Sigmoid colon (tissue), 7 donors: Measurements from ENCODE around the gene KLHL3. TPM values are rescaled to one million over a fixed set of nuclear protein-coding genes. Genes with fewer than 3 reads are reported as not detected.

Source experiments
- DNase-seq: peaks from one replicate; pipeline ENCODE4 v3.0.0-alpha.2; 2019
- H3K27ac ChIP-seq, 4 donors: fragments of 200-600 bp; sonication (generic); one replicate each; pipeline ENCODE4 v1.5.1; 2016 to 2019; ENCODE audit warnings: mild to moderate bottlenecking in 1 of 4
- H3K27me3 ChIP-seq, 3 donors: fragments of 200-600 bp; sonication (generic); one replicate each; pipeline ENCODE4 v1.5.1; 2019; ENCODE audit warnings: mild to moderate bottlenecking in 1 of 3
- H3K36me3 ChIP-seq, 4 donors: fragments of 200-600 bp; sonication (generic); one replicate each; pipeline ENCODE4 v1.5.1; 2016 to 2019
- H3K4me1 ChIP-seq, 4 donors: fragments of 200-600 bp; sonication (generic); one replicate each; pipeline ENCODE4 v1.5.1; 2017 to 2019
- H3K4me3 ChIP-seq, 4 donors: fragments of 200-600 bp; sonication (generic); one replicate each; pipeline ENCODE4 v1.5.1; 2017 to 2019; ENCODE audit warnings: mild to moderate bottlenecking in 2 of 4, moderate library complexity in 1 of 4
- H3K9me3 ChIP-seq, 4 donors: fragments of 200-600 bp in 3 of 4; sonication (generic) in 3 of 4; one replicate each; pipeline versions ENCODE4 v1.5.1 to v1.6.1; 2013 to 2019
- CTCF ChIP-seq, 4 experiments: fragments of 450-650 bp in 3 of 4; fragments of 200-600 bp in 1 of 4; IDR thresholded peaks; one replicate each; pipeline ENCODE4 v1.5.1; 2016 to 2019; ENCODE audit warnings: antibody characterized with exemption in 4 of 4, mild to moderate bottlenecking in 3 of 4, moderate library complexity in 2 of 4
- EP300 ChIP-seq, 4 donors: sonication (generic); formaldehyde crosslinking; IDR thresholded peaks; one replicate each; pipeline ENCODE4 v1.6.1; 2017; ENCODE audit warnings: antibody characterized with exemption in 4 of 4
- POLR2A ChIP-seq, 2 donors: fragments of 450-650 bp; IDR thresholded peaks; one replicate each; pipeline ENCODE4 v1.6.1; 2016; ENCODE audit warnings: antibody characterized with exemption in 2 of 2, mild to moderate bottlenecking in 2 of 2, moderate library complexity in 2 of 2
- POLR2AphosphoS5 ChIP-seq, 4 donors: sonication (generic); formaldehyde crosslinking; IDR thresholded peaks; one replicate each; pipeline ENCODE4 v1.6.1; 2017; ENCODE audit warnings: antibody characterized with exemption in 4 of 4
- WGBS, 2 donors: extraction: QIAGEN DNeasy Blood & Tissue Kit; methylation state at CpG; one replicate each; pipeline ENCODE4 v1.1.7; 2013; 5-methylcytosine and 5-hydroxymethylcytosine counted together
- intact Hi-C: fragments of 100-400 bp; cut with DNase I; formaldehyde crosslinking; loops from one replicate; pipeline ENCODE4 v1.15.1; 2023
- polyA plus RNA-seq, 3 donors: library from polyadenylated mRNA; stranded (reverse); fragments of 200-250 nt; gene quantifications; one replicate each; pipeline ENCODE4 v1.2.3, GENCODE V29; 2013
- total RNA-seq, 4 donors: library from RNA; depleted of rRNA; stranded (reverse); fragments of >200 nt; gene quantifications; one replicate each; pipeline ENCODE4 v1.1.0, GENCODE V29; 2016
- donor health status: healthy with polysubstance abuse.
- donor health status: Bipolar disorder and iron deficiency.
- donor health status: healthy.

The KLHL3 gene
- total and polyA plus RNA-seq, 7 donors, result 0.23 to 5.5 (median 3.5) TPM; not detected in 1

- H3K27ac ChIP-seq, result no peak overlapping the region
- 77 to 83% methylated on average over 4 of the region's 4 CpGs for WGBS, 2 donors
- H3K4me1 ChIP-seq, result no peaks in the 10 kb centered on the region
- intact Hi-C loops, result no loop called here
- no peak for DNase-seq
- no peaks in the 10 kb centered on the region for H3K27me3 ChIP-seq
- TF ChIP-seq POLR2AphosphoS5 (IDR thresholded peaks at IDR 0.05), result no peak
- TF ChIP-seq EP300 (IDR thresholded peaks at IDR 0.05), result no peak
- no peak for TF ChIP-seq POLR2A (IDR thresholded peaks at IDR 0.05)
- TF ChIP-seq CTCF (IDR thresholded peaks at IDR 0.05), result no peak
- no peaks in the 10 kb centered on the region for H3K36me3 ChIP-seq
- peaks cover 0 to 1% (median 0%) of the 10 kb centered on the region in 4 donors for H3K9me3 ChIP-seq
- H3K4me3 ChIP-seq, result no peak overlapping the region
Observed at GRCh38 chr5:137582218-137582617, 153.7 kb downstream of the KLHL3 start.

- Histone ChIP-seq H3K36me3 (no peaks in the 10 kb centered on the region), H3K27me3 (no peaks in the 10 kb centered on the region), H3K9me3 (peaks cover 0 to 1% (median 0%) of the 10 kb centered on the region in 4 donors), H3K4me1 (no peaks in the 10 kb centered on the region), H3K27ac (no peak overlapping the region), H3K4me3 (no peak overlapping the region)
- intact Hi-C loops, result no loop called here
- no peak for TF ChIP-seq POLR2A (IDR thresholded peaks at IDR 0.05)
- TF ChIP-seq EP300 (IDR thresholded peaks at IDR 0.05), result no peak
- DNase-seq, result no peak
- WGBS, 2 donors, result 64 to 73% methylated on average over 6 of the region's 6 CpGs
Observed at GRCh38 chr5:137581776-137582175, 154.1 kb downstream of the KLHL3 start.

- 50 to 57% methylated on average over 3 of the region's 3 CpGs for WGBS, 2 donors
- no peaks in the 10 kb centered on the region for H3K4me1 ChIP-seq
- intact Hi-C loops, result no loop called here
- no peak for DNase-seq
- no peaks in the 10 kb centered on the region for H3K36me3 ChIP-seq
- no peak overlapping the region for H3K27ac ChIP-seq
- H3K4me3 ChIP-seq, result no peak overlapping the region
- TF ChIP-seq EP300 (IDR thresholded peaks at IDR 0.05), result no peak
- TF ChIP-seq POLR2AphosphoS5 (IDR thresholded peaks at IDR 0.05), result no peak
- TF ChIP-seq CTCF (IDR thresholded peaks at IDR 0.05), result no peak
- TF ChIP-seq POLR2A (IDR thresholded peaks at IDR 0.05), result no peak
- H3K9me3 ChIP-seq, result no peaks in the 10 kb centered on the region
- no peaks in the 10 kb centered on the region for H3K27me3 ChIP-seq
Observed at GRCh38 chr5:137580030-137580429, 155.9 kb downstream of the KLHL3 start.

GRCh38 chr5:137575847-137576246, 160.0 kb downstream of the KLHL3 start:
- no peak overlapping the region for H3K27ac ChIP-seq
- 21 to 26% methylated on average over 2 of the region's 2 CpGs for WGBS, 2 donors
- intact Hi-C loops, result no loop called here
- H3K4me3 ChIP-seq, result no peak overlapping the region
- no peaks in the 10 kb centered on the region for H3K9me3 ChIP-seq
- H3K36me3 ChIP-seq, result no peaks in the 10 kb centered on the region
- no peaks in the 10 kb centered on the region for H3K4me1 ChIP-seq
- TF ChIP-seq CTCF (IDR thresholded peaks at IDR 0.05) (no peak), POLR2AphosphoS5 (IDR thresholded peaks at IDR 0.05) (no peak), POLR2A (IDR thresholded peaks at IDR 0.05) (no peak), EP300 (IDR thresholded peaks at IDR 0.05) (no peak)
- DNase-seq, result no peak
- H3K27me3 ChIP-seq, result no peaks in the 10 kb centered on the region

GRCh38 chr5:137575211-137575610, 160.7 kb downstream of the KLHL3 start:
- 71 to 83% methylated on average over 3 of the region's 3 CpGs for WGBS, 2 donors
- no peak overlapping the region for H3K4me3 ChIP-seq

More at GRCh38 chr5:137575211-137575610, 160.7 kb downstream of the KLHL3 start:
- H3K9me3 ChIP-seq, result no peaks in the 10 kb centered on the region
- H3K4me1 ChIP-seq, result no peaks in the 10 kb centered on the region
- intact Hi-C loops, result no loop called here
- no peaks in the 10 kb centered on the region for H3K36me3 ChIP-seq
- H3K27me3 ChIP-seq, result no peaks in the 10 kb centered on the region
- TF ChIP-seq EP300 (IDR thresholded peaks at IDR 0.05) (no peak), POLR2AphosphoS5 (IDR thresholded peaks at IDR 0.05) (no peak), CTCF (IDR thresholded peaks at IDR 0.05) (no peak), POLR2A (IDR thresholded peaks at IDR 0.05) (no peak)
- no peak for DNase-seq
- H3K27ac ChIP-seq, result no peak overlapping the region
